B cell (primary cell): ENCODE measurements around the gene C1orf56. TPM values are rescaled to one million over a fixed set of nuclear protein-coding genes. Genes with fewer than 3 reads are reported as not detected.

ENCODE experiments used
- ATAC-seq: fragments of 200-7000 bp; cut with Tn5 transposase; one replicate; pipeline ENCODE4 v1.10.0; 2021; ENCODE audit warnings: low read depth, mild to moderate bottlenecking, moderate number of reproducible peaks, moderate library complexity
- CTCF ChIA-PET: fragments of 350-600 bp; sonication (Branson Sonifier 250); formaldehyde crosslinking; loops from one replicate; lab custom pipeline; 2021; ENCODE audit warnings: antibody characterized with exemption, inconsistent platforms; lab: Charles Lee
- POLR2A ChIA-PET: fragments of 350-600 bp; sonication (Branson Sonifier 250); formaldehyde crosslinking; loops from one replicate; lab custom pipeline; 2021; ENCODE audit warnings: antibody characterized with exemption; lab: Charles Lee
- DNase-seq: peaks from one replicate; pipeline ENCODE4 v3.0.0; 2013
- H2AFZ ChIP-seq: 2 replicates; pipeline ENCODE4 v1.6.1; 2012; ENCODE audit warnings: mild to moderate bottlenecking, low read depth, low read length; ENCODE audit not compliant: insufficient read depth, poor library complexity, severe bottlenecking
- H3K27ac ChIP-seq, 2 donors: 1 replicate in 1 of 2; 2 replicates in 1 of 2; pipeline ENCODE4 v1.5.1; 2012 to 2013; ENCODE audit warnings: low read length in 2 of 2, mild to moderate bottlenecking in 2 of 2, moderate library complexity in 1 of 2
- H3K27me3 ChIP-seq, 4 experiments: fragments of 200-600 bp in 1 of 4; sonication (generic) in 1 of 4; replicated peaks in 1 of 4; 1 replicate in 2 of 4; 2 replicates in 2 of 4; pipeline versions ENCODE4 v1.6.1 to v1.7.0; 2013 to 2016; ENCODE audit warnings: low read length in 3 of 4, mild to moderate bottlenecking in 2 of 4, mixed read lengths in 1 of 4, moderate library complexity in 1 of 4; ENCODE audit not compliant: insufficient read depth in 4 of 4, control insufficient read depth in 3 of 4; ENCODE audit errors: control extremely low read depth in 1 of 4
- H3K36me3 ChIP-seq, 2 experiments: replicated peaks in 1 of 2; 1 replicate in 1 of 2; 2 replicates in 1 of 2; pipeline versions ENCODE4 v1.6.1 to v1.7.1; 2013; ENCODE audit warnings: low read length in 1 of 2; ENCODE audit not compliant: insufficient read depth in 2 of 2, control insufficient read depth in 1 of 2; ENCODE audit errors: control extremely low read depth in 1 of 2, extremely low read depth in 1 of 2
- H3K4me1 ChIP-seq, 2 donors: fragments of 200-600 bp in 1 of 2; sonication (generic) in 1 of 2; 1 replicate in 1 of 2; 2 replicates in 1 of 2; pipeline versions ENCODE4 v1.5.1 to v1.6.1; 2013 to 2017; ENCODE audit warnings: low read length in 2 of 2; ENCODE audit not compliant: control insufficient read depth in 2 of 2, insufficient read depth in 2 of 2
- H3K4me2 ChIP-seq: replicated peaks from 2 replicates; pipeline ENCODE3; 2012; ENCODE audit warnings: mild to moderate bottlenecking, low read depth, low read length; ENCODE audit not compliant: poor library complexity, severe bottlenecking
- H3K4me3 ChIP-seq, 5 experiments: fragments of 200-600 bp in 1 of 5; sonication (generic) in 1 of 5; 1 replicate in 3 of 5; 2 replicates in 2 of 5; pipeline versions ENCODE4 v1.5.1 to v1.7.0; 2011 to 2016; ENCODE audit warnings: low read length in 4 of 5, mild to moderate bottlenecking in 4 of 5, low read depth in 2 of 5, control low read depth in 1 of 5, moderate library complexity in 1 of 5; ENCODE audit not compliant: insufficient read depth in 1 of 5; ENCODE audit errors: control extremely low read depth in 1 of 5, extremely low read depth in 1 of 5
- H3K79me2 ChIP-seq: fragments of 200-600 bp; sonication (generic); one replicate; pipeline ENCODE4 v1.6.0; 2016; ENCODE audit warnings: low read length; ENCODE audit not compliant: control insufficient read depth, insufficient read depth
- H3K9ac ChIP-seq: fragments of 200-600 bp; sonication (generic); 2 replicates; pipeline ENCODE4 v1.6.1; 2017; ENCODE audit warnings: mild to moderate bottlenecking, low read length, moderate library complexity
- H3K9me3 ChIP-seq, 3 donors: one replicate each; pipeline versions ENCODE4 v1.6.1 to v1.7.1; 2013; ENCODE audit warnings: low read length in 2 of 3; ENCODE audit not compliant: control insufficient read depth in 2 of 3, insufficient read depth in 1 of 3; ENCODE audit errors: control extremely low read depth in 1 of 3
- H4K20me1 ChIP-seq: 2 replicates; pipeline ENCODE4 v1.6.0; 2012; ENCODE audit warnings: mild to moderate bottlenecking, low read length; ENCODE audit not compliant: insufficient read depth, control insufficient read depth, poor library complexity, severe bottlenecking
- H3K27ac Mint-ChIP-seq: one replicate; pipeline ENCODE4 v1.8.0; 2021; ENCODE audit warnings: mixed read lengths
- H3K27me3 Mint-ChIP-seq: one replicate; pipeline ENCODE4 v1.8.0; 2021; ENCODE audit warnings: mixed read lengths
- H3K4me1 Mint-ChIP-seq: one replicate; pipeline ENCODE4 v1.8.0; 2021; ENCODE audit warnings: mixed read lengths
- H3K4me3 Mint-ChIP-seq: one replicate; pipeline ENCODE4 v1.8.0; 2021; ENCODE audit warnings: mixed read lengths
- H3K9me3 Mint-ChIP-seq: one replicate; pipeline ENCODE4 v1.8.0; 2022; ENCODE audit warnings: mixed read lengths; ENCODE audit not compliant: insufficient read depth
- CTCF ChIP-seq: fragments of 200-600 bp; IDR thresholded peaks from one replicate; pipeline ENCODE4 v1.8.0; 2022; ENCODE audit warnings: antibody characterized with exemption, mild to moderate bottlenecking
- EZH2 ChIP-seq: IDR thresholded peaks from 2 replicates; pipeline ENCODE4 v1.6.1; 2012; ENCODE audit warnings: borderline replicate concordance, low read depth, mild to moderate bottlenecking, moderate library complexity, low read length; ENCODE audit not compliant: insufficient read depth, poor library complexity, severe bottlenecking
- WGBS: methylation state at CpG from one replicate; pipeline ENCODE4 v1.1.5; 2013; ENCODE audit warnings: missing lambda C conversion rate; ENCODE audit not compliant: insufficient coverage; 5-methylcytosine and 5-hydroxymethylcytosine counted together
- intact Hi-C: fragments of 100-400 bp; cut with micrococcal nuclease; formaldehyde crosslinking; loops from one replicate; pipeline ENCODE4 v1.10.0; 2022
- polyA plus RNA-seq: library from polyadenylated mRNA; depleted of rRNA; stranded (reverse); fragments of >200 nt; gene quantifications from 2 replicates; pipeline ENCODE4 v1.2.3, GENCODE V29; 2012
- total RNA-seq, 2 donors: library from RNA; stranded (reverse); fragments of 120-200 nt in 1 of 2; gene quantifications; 1 replicate in 1 of 2; 2 replicates in 1 of 2; pipeline versions ENCODE4 v1.2.3 to v1.2.4, GENCODE V29; 2013 to 2022

The C1orf56 gene
- total and polyA plus RNA-seq, 2 donors (not counting 1 experiment from before 2014, with no cell fraction given): 2.4 to 4.5 TPM

- peaks cover 39 to 53% of the 10 kb centered on the region in 2 donors for H3K4me1 ChIP-seq
- WGBS: under 1% methylated on average over 63 of the region's 69 CpGs
- POLR2A ChIA-PET: interaction anchor here (0.7 to 1.5 kb wide), 4 partner anchors 52 to 159 kb away, joined by 3 to 5 read pairs (median 4); partner anchors contain the start of gene MLLT11
- H3K79me2 ChIP-seq: peaks cover 67% of the 10 kb centered on the region
- Mint-ChIP-seq H3K27me3 (no peaks in the 10 kb centered on the region), H3K27ac (peak within 1 kb of the TSS; percentile 94), H3K4me1 (peaks cover 66% of the 10 kb centered on the region), H3K9me3 (no peaks in the 10 kb centered on the region), H3K4me3 (peak within 1 kb of the TSS; percentile 90)
- ATAC-seq: peak; percentile 97
- H3K9ac ChIP-seq: peak within 1 kb of the TSS; percentile 98
- H3K27ac ChIP-seq: peak within 1 kb of the TSS; percentile 82 to 95
- H3K27me3 ChIP-seq: no peaks in the 10 kb centered on the region
- H3K4me3 ChIP-seq: peak within 1 kb of the TSS; percentile 74 to 98 (median 85)
- peak within 1 kb of the TSS; percentile 97 for H3K4me2 ChIP-seq
- peaks cover 3 to 8% of the 10 kb centered on the region in 2 experiments for H3K36me3 ChIP-seq
- CTCF ChIA-PET: no interaction called here
- H3K9me3 ChIP-seq: no peaks in the 10 kb centered on the region
- intact Hi-C loops: loop anchor here (1.0 to 5.0 kb wide), 8 partner anchors 12 to 772 kb away; partner anchors contain the start of genes ANP32E, CDC42SE1, GABPB2 and LYSMD1
- TF ChIP-seq EZH2 (no peak), CTCF (no peak)
- H2AFZ ChIP-seq: peak within 1 kb of the TSS; percentile 99
- H4K20me1 ChIP-seq: no peaks in the 10 kb centered on the region
- DNase-seq: peak; percentile 98
Observed at GRCh38 chr1:151008244-151009205, 39.0 kb upstream of the C1orf56 start, which contains the start of gene PRUNE1. Gene PRUNE1 (plus strand): TSS chr1:151008449. CDS start chr1:151008633, 184 bp downstream.
